H9 (cell line): Measurements from ENCODE around the gene CHMP6. TPM values are rescaled to one million over a fixed set of nuclear protein-coding genes. Genes with fewer than 3 reads are reported as not detected.

Source experiments
- DNase-seq: peaks from one replicate; pipeline ENCODE4 v3.0.0-alpha.2; 2017
- H2AFZ ChIP-seq: one replicate; pipeline ENCODE4 v1.6.1; 2013; ENCODE audit warnings: mild to moderate bottlenecking, low read length, control low read depth, moderate library complexity
- H2AK5ac ChIP-seq: 2 replicates; pipeline ENCODE4 v1.6.1; 2013; ENCODE audit warnings: low read length, control low read depth, mixed read lengths; ENCODE audit not compliant: insufficient read length
- H2BK120ac ChIP-seq: one replicate; pipeline ENCODE4 v1.6.1; 2013; ENCODE audit warnings: low read depth, mild to moderate bottlenecking, low read length, control low read depth, inconsistent platforms; ENCODE audit not compliant: poor library complexity, severe bottlenecking
- H2BK12ac ChIP-seq: 2 replicates; pipeline ENCODE4 v1.6.1; 2013; ENCODE audit warnings: low read length, control low read depth, mixed read lengths, low read depth; ENCODE audit not compliant: insufficient read length
- H2BK15ac ChIP-seq: 2 replicates; pipeline ENCODE4 v1.6.1; 2013; ENCODE audit warnings: low read depth, low read length, control low read depth
- H2BK20ac ChIP-seq: one replicate; pipeline ENCODE4 v1.6.1; 2013; ENCODE audit warnings: low read depth, mild to moderate bottlenecking, low read length, control low read depth, inconsistent platforms; ENCODE audit not compliant: poor library complexity, severe bottlenecking
- H2BK5ac ChIP-seq: 2 replicates; pipeline ENCODE4 v1.6.1; 2013; ENCODE audit warnings: low read length, control low read depth, mixed read lengths; ENCODE audit not compliant: insufficient read length
- H3K14ac ChIP-seq: 2 replicates; pipeline ENCODE4 v1.6.1; 2013; ENCODE audit warnings: low read length, control low read depth; ENCODE audit not compliant: insufficient read depth
- H3K18ac ChIP-seq: 2 replicates; pipeline ENCODE4 v1.6.1; 2013; ENCODE audit warnings: low read depth, mild to moderate bottlenecking, mixed read lengths, low read length, control low read depth; ENCODE audit not compliant: insufficient read length
- H3K23ac ChIP-seq: 2 replicates; pipeline ENCODE4 v1.6.1; 2013; ENCODE audit warnings: low read length, control low read depth, mixed read lengths, low read depth; ENCODE audit not compliant: insufficient read length
- H3K23me2 ChIP-seq: 2 replicates; pipeline ENCODE4 v1.6.1; 2013; ENCODE audit warnings: low read depth, mild to moderate bottlenecking, mixed read lengths, low read length, control low read depth; ENCODE audit not compliant: insufficient read length, poor library complexity, severe bottlenecking
- H3K27ac ChIP-seq: 2 replicates; pipeline ENCODE4 v1.5.1; 2013; ENCODE audit warnings: low read length, control low read depth, mixed read lengths, low read depth; ENCODE audit not compliant: insufficient read length
- H3K27me3 ChIP-seq: 2 replicates; pipeline ENCODE4 v1.6.1; 2013; ENCODE audit warnings: low read length, control low read depth, inconsistent platforms; ENCODE audit not compliant: insufficient read depth
- H3K4ac ChIP-seq: 2 replicates; pipeline ENCODE4 v1.6.1; 2013; ENCODE audit warnings: low read depth, mild to moderate bottlenecking, control low read depth, inconsistent platforms, low read length, moderate library complexity
- H3K4me1 ChIP-seq: 2 replicates; pipeline ENCODE4 v1.6.1; 2013; ENCODE audit warnings: low read length, control low read depth, inconsistent platforms; ENCODE audit not compliant: insufficient read depth
- H3K4me2 ChIP-seq: 2 replicates; pipeline ENCODE4 v1.6.1; 2013; ENCODE audit warnings: low read length, control low read depth, mixed read lengths; ENCODE audit not compliant: insufficient read length, insufficient read depth
- H3K56ac ChIP-seq: 2 replicates; pipeline ENCODE4 v1.6.1; 2013; ENCODE audit warnings: low read depth, mild to moderate bottlenecking, mixed read lengths, low read length, control low read depth; ENCODE audit not compliant: insufficient read length
- H3K79me1 ChIP-seq: 2 replicates; pipeline ENCODE4 v1.6.1; 2013; ENCODE audit warnings: low read depth, mild to moderate bottlenecking, moderate library complexity, low read length, control low read depth, inconsistent platforms; ENCODE audit not compliant: insufficient read depth, poor library complexity, severe bottlenecking
- H3K79me2 ChIP-seq: 2 replicates; pipeline ENCODE4 v1.6.1; 2013; ENCODE audit warnings: low read length, control low read depth, inconsistent platforms; ENCODE audit not compliant: insufficient read depth
- H3K9ac ChIP-seq: 2 replicates; pipeline ENCODE4 v1.6.1; 2013; ENCODE audit warnings: low read length, control low read depth, mixed read lengths; ENCODE audit not compliant: insufficient read length; ENCODE audit errors: extremely low read depth
- H3K9me3 ChIP-seq: one replicate; pipeline ENCODE4 v1.6.1; 2013; ENCODE audit warnings: low read depth, low read length, inconsistent platforms; ENCODE audit not compliant: control insufficient read depth
- H3T11ph ChIP-seq: one replicate; pipeline ENCODE4 v1.6.1; 2013; ENCODE audit warnings: mild to moderate bottlenecking, low read length, control low read depth, inconsistent platforms
- H4K20me1 ChIP-seq: one replicate; pipeline ENCODE4 v1.6.1; 2013; ENCODE audit not compliant: control insufficient read depth, insufficient read length, insufficient read depth
- H4K5ac ChIP-seq: 2 replicates; pipeline ENCODE4 v1.6.1; 2013; ENCODE audit warnings: low read depth, mild to moderate bottlenecking, mixed read lengths, low read length, control low read depth; ENCODE audit not compliant: insufficient read length
- H4K8ac ChIP-seq: replicated peaks from 2 replicates; pipeline ENCODE4 v1.6.1; 2013; ENCODE audit warnings: low read length, control low read depth, mixed read lengths, low read depth; ENCODE audit not compliant: insufficient read length
- H4K91ac ChIP-seq: 2 replicates; pipeline ENCODE4 v1.6.1; 2013; ENCODE audit warnings: low read depth, mild to moderate bottlenecking, moderate library complexity, mixed read lengths, low read length, control low read depth; ENCODE audit not compliant: insufficient read length
- H3K27ac Mint-ChIP-seq, 3 experiments: 2 replicates in 2 of 3; 3 replicates in 1 of 3; pipeline ENCODE4 v1.8.0; 2020 to 2021; ENCODE audit warnings: mixed read lengths in 3 of 3, mild to moderate bottlenecking in 1 of 3, moderate library complexity in 1 of 3
- H3K27me3 Mint-ChIP-seq: 2 replicates; pipeline ENCODE4 v1.8.0; 2021; ENCODE audit warnings: low read depth, mild to moderate bottlenecking, moderate library complexity, mixed read lengths
- H3K36me3 Mint-ChIP-seq, 3 experiments: 2 replicates in 2 of 3; 3 replicates in 1 of 3; pipeline ENCODE4 v1.8.0; 2020 to 2021; ENCODE audit warnings: low read depth in 3 of 3, mixed read lengths in 3 of 3; ENCODE audit not compliant: insufficient read depth in 1 of 3
- H3K4me1 Mint-ChIP-seq, 2 experiments: 2 replicates each; pipeline ENCODE4 v1.8.0; 2020; ENCODE audit warnings: mixed read lengths in 2 of 2
- H3K4me3 Mint-ChIP-seq, 2 experiments: 2 replicates in 1 of 2; 3 replicates in 1 of 2; pipeline ENCODE4 v1.8.0; 2020 to 2021; ENCODE audit warnings: mild to moderate bottlenecking in 2 of 2, mixed read lengths in 2 of 2, moderate library complexity in 1 of 2
- H3K9me3 Mint-ChIP-seq, 2 experiments: 2 replicates in 1 of 2; 3 replicates in 1 of 2; pipeline ENCODE4 v1.8.0; 2020; ENCODE audit warnings: mild to moderate bottlenecking in 2 of 2, mixed read lengths in 2 of 2, moderate library complexity in 1 of 2
- CTCF ChIP-seq: fragments of 200-600 bp; sonication (generic); conservative IDR thresholded peaks from 3 replicates; pipeline ENCODE4 v1.8.0; 2021; ENCODE audit warnings: antibody characterized with exemption, mild to moderate bottlenecking
- whole genome bisulfite sequencing: extraction: QIAGEN DNeasy Blood & Tissue Kit; methylation state at CpG from one replicate; pipeline ENCODE4 v1.1.7; 2013; ENCODE audit warnings: missing lambda C conversion rate, low lambda C conversion rate, mixed read lengths; ENCODE audit not compliant: insufficient read length; ENCODE audit errors: extremely low coverage; 5-methylcytosine and 5-hydroxymethylcytosine counted together
- total RNA-seq: library from RNA; stranded (reverse); gene quantifications from 2 replicates; pipeline ENCODE4 v1.2.1, GENCODE V29; 2021

The CHMP6 gene
- total RNA-seq, 1 experiment from 2014 or later: 23.4 TPM

- Histone ChIP-seq H4K5ac (no peak overlapping the region), H2BK5ac (no peak overlapping the region), H4K20me1 (no peaks in the 10 kb centered on the region), H3K23ac (no peak overlapping the region), H3K56ac (no peak overlapping the region), H3K14ac (no peak overlapping the region; the same call in 1 of the 2 replicates), H3K79me2 (peaks cover 2% of the 10 kb centered on the region; the same call in 1 of the 2 replicates), H2AFZ (no peak overlapping the region), H2AK5ac (no peak overlapping the region), H3K4me2 (no peak overlapping the region), H2BK15ac (no peak overlapping the region), H2BK20ac (no peak overlapping the region), H3K23me2 (no peaks in the 10 kb centered on the region), H3K9ac (no peak overlapping the region), H3K9me3 (no peaks in the 10 kb centered on the region), H3T11ph (no peak overlapping the region), H3K4ac (no peak overlapping the region), H3K4me1 (no peaks in the 10 kb centered on the region; the same call in 1 of the 2 replicates), H2BK120ac (no peak overlapping the region), H3K18ac (no peak overlapping the region), H4K8ac (no peak overlapping the region), H2BK12ac (no peak overlapping the region), H3K27me3 (no peaks in the 10 kb centered on the region), H3K27ac (no peak overlapping the region), H4K91ac (no peak overlapping the region), H3K79me1 (no peaks in the 10 kb centered on the region)
- DNase-seq: peak; percentile 83
- Mint-ChIP-seq H3K4me1 (peaks cover 19 to 31% of the 10 kb centered on the region in 2 experiments), H3K9me3 (no peaks in the 10 kb centered on the region), H3K27me3 (no peaks in the 10 kb centered on the region), H3K27ac (peak overlapping the region; percentile 30 to 88 (median 82); a peak in 5 of 7 replicates), H3K4me3 (no peak overlapping the region), H3K36me3 (peaks cover 0 to 2% (median 0%) of the 10 kb centered on the region in 3 experiments; a peak in 3 of 7 replicates)
- no peak for TF ChIP-seq CTCF
- WGBS: no CpG with 5 or more reads among the region's 38 CpGs
Measured at GRCh38 chr17:81043725-81044427, 52.2 kb downstream of the CHMP6 start.
